OCI-LY1 (cell line): Measurements from ENCODE around the gene GIGYF1.
"Not testable (repeated sequence)": the region's sequence is repeated elsewhere in the genome, so short reads cannot be mapped to it uniquely, and the experiment has no call there.

ENCODE experiments used
- H2AFZ ChIP-seq: fragments of 200-600 bp; sonication (generic), shearing (Covaris generic); 2 replicates; pipeline ENCODE4 v1.6.0; 2014; ENCODE audit warnings: antibody characterized with exemption, mild to moderate bottlenecking, low read length
- H3F3A ChIP-seq: fragments of 200-600 bp; sonication (generic), shearing (Covaris generic); 2 replicates; pipeline ENCODE4 v1.6.0; 2014; ENCODE audit warnings: mild to moderate bottlenecking, antibody characterized with exemption, low read length, moderate library complexity; ENCODE audit not compliant: insufficient read depth
- H3K27ac ChIP-seq: fragments of 200-600 bp; sonication (generic); 2 replicates; pipeline ENCODE4 v1.5.1; 2014; ENCODE audit warnings: low read length, mixed run types, mild to moderate bottlenecking, low read depth; ENCODE audit not compliant: poor library complexity, severe bottlenecking
- H3K27me3 ChIP-seq: fragments of 200-600 bp; sonication (generic); 2 replicates; pipeline ENCODE4 v1.6.0; 2014; ENCODE audit warnings: antibody characterized with exemption, mild to moderate bottlenecking, low read length, moderate library complexity; ENCODE audit not compliant: insufficient read depth
- H3K36me3 ChIP-seq: fragments of 200-600 bp; sonication (generic); 2 replicates; pipeline ENCODE4 v1.6.1; 2014; ENCODE audit warnings: mild to moderate bottlenecking, antibody characterized with exemption, low read length, moderate library complexity, mixed read lengths; ENCODE audit not compliant: insufficient read depth
- H3K4me1 ChIP-seq: fragments of 200-600 bp; sonication (generic); 2 replicates; pipeline ENCODE4 v1.5.1; 2014; ENCODE audit warnings: mild to moderate bottlenecking, low read length, moderate library complexity; ENCODE audit not compliant: insufficient read depth, severe bottlenecking
- H3K4me2 ChIP-seq: fragments of 200-600 bp; sonication (generic), shearing (Covaris generic); 2 replicates; pipeline ENCODE4 v1.6.1; 2014; ENCODE audit warnings: low read length
- H3K4me3 ChIP-seq: fragments of 200-600 bp; sonication (generic); 2 replicates; pipeline ENCODE4 v1.5.1; 2014; ENCODE audit warnings: low read length, low read depth, mild to moderate bottlenecking, mixed read lengths; ENCODE audit not compliant: poor library complexity, severe bottlenecking
- H3K79me2 ChIP-seq: fragments of 200-600 bp; shearing (Covaris generic); 2 replicates; pipeline ENCODE4 v1.6.1; 2016; ENCODE audit warnings: mixed run types, low read length, mixed read lengths; ENCODE audit not compliant: insufficient read depth
- H3K9ac ChIP-seq: fragments of 200-600 bp; sonication (generic), shearing (Covaris generic); 2 replicates; pipeline ENCODE4 v1.6.1; 2014; ENCODE audit warnings: mild to moderate bottlenecking, low read length, mixed read lengths
- H3K9me2 ChIP-seq: fragments of 200-600 bp; sonication (generic), shearing (Covaris generic); 2 replicates; pipeline ENCODE4 v1.6.1; 2014; ENCODE audit warnings: low read depth, mild to moderate bottlenecking, low read length, mixed read lengths
- H3K9me3 ChIP-seq: fragments of 200-600 bp; shearing (Covaris generic); 2 replicates; pipeline ENCODE4 v1.6.1; 2014; ENCODE audit warnings: low read length, mixed read lengths
- H4K20me1 ChIP-seq: fragments of 200-600 bp; sonication (generic), shearing (Covaris generic); 2 replicates; pipeline ENCODE4 v1.6.0; 2016; ENCODE audit warnings: mild to moderate bottlenecking, low read length; ENCODE audit not compliant: insufficient read depth
- CTCF ChIP-seq: fragments of 200-600 bp; sonication (generic), shearing (Covaris generic); IDR thresholded peaks from 2 replicates; pipeline ENCODE4 v1.5.1; 2017; ENCODE audit warnings: mild to moderate bottlenecking, antibody characterized with exemption, low read length, moderate library complexity, mixed read lengths
- EZH2 ChIP-seq: fragments of 200-600 bp; sonication (generic), shearing (Covaris generic); IDR thresholded peaks from 2 replicates; pipeline ENCODE4 v1.8.0; 2017; ENCODE audit warnings: borderline replicate concordance, mixed run types, mild to moderate bottlenecking, antibody characterized with exemption, low read length, moderate library complexity, mixed read lengths

The GIGYF1 gene

GRCh38 chr7:100667331-100668068, 26.6 kb downstream of the GIGYF1 start:
- TF ChIP-seq EZH2 (no peak), CTCF (no peak)
- no peaks in the 10 kb centered on the region for H3K9me3 ChIP-seq

GRCh38 chr7:100665168-100665726, 28.8 kb downstream of the GIGYF1 start:
- TF ChIP-seq EZH2 (no peak), CTCF (no peak)

More at GRCh38 chr7:100667331-100668068, 26.6 kb downstream of the GIGYF1 start:
- no peaks in the 10 kb centered on the region for H3K9me2 ChIP-seq
- no peak overlapping the region for H3K4me2 ChIP-seq
- H3K27ac ChIP-seq = no peak overlapping the region
- no peaks in the 10 kb centered on the region for H3F3A ChIP-seq
- H2AFZ ChIP-seq = no peak overlapping the region
- no peak overlapping the region for H3K9ac ChIP-seq
- H3K79me2 ChIP-seq = no peaks in the 10 kb centered on the region
- H3K27me3 ChIP-seq = no peaks in the 10 kb centered on the region
- no peak overlapping the region for H3K4me3 ChIP-seq
- H3K36me3 ChIP-seq = no peaks in the 10 kb centered on the region
- no peaks in the 10 kb centered on the region for H4K20me1 ChIP-seq
- H3K4me1 ChIP-seq = no peaks in the 10 kb centered on the region

GRCh38 chr7:100662194-100662776, 31.8 kb downstream of the GIGYF1 start:
- H3K9ac ChIP-seq, H3K27ac ChIP-seq, H3K4me3 ChIP-seq, H3F3A ChIP-seq, H3K79me2 ChIP-seq, H3K4me1 ChIP-seq, H4K20me1 ChIP-seq, H3K36me3 ChIP-seq, H2AFZ ChIP-seq, H3K4me2 ChIP-seq, H3K9me2 ChIP-seq, H3K9me3 ChIP-seq: not testable (repeated sequence)
- peaks cover 11% of the 10 kb centered on the region for H3K27me3 ChIP-seq

More at GRCh38 chr7:100665168-100665726, 28.8 kb downstream of the GIGYF1 start:
- Histone ChIP-seq H3K9ac (no peak overlapping the region), H3K4me3 (no peak overlapping the region), H3K36me3 (no peaks in the 10 kb centered on the region), H3K4me1 (no peaks in the 10 kb centered on the region), H3F3A (no peaks in the 10 kb centered on the region), H3K79me2 (no peaks in the 10 kb centered on the region), H4K20me1 (no peaks in the 10 kb centered on the region), H3K27me3 (0 out of 2 replicates have a peak, but pooled peaks cover 4% of the 10 kb centered on the region), H2AFZ (no peak overlapping the region), H3K4me2 (no peak overlapping the region), H3K9me3 (no peaks in the 10 kb centered on the region), H3K27ac (no peak overlapping the region), H3K9me2 (no peaks in the 10 kb centered on the region)
